Inflammatory macrophage treated with lipopolysaccharide for 1 hour (primary cell): ENCODE data around the gene ISM1.
"Not testable (repeated sequence)": the region's sequence is repeated elsewhere in the genome, so short reads cannot be mapped to it uniquely, and the experiment has no call there.

Experiments used
- DNase-seq, 2 donors: peaks; one replicate each; pipeline ENCODE4 v3.0.0-alpha.2; 2020 to 2022

ISM1 gene

DNA sequence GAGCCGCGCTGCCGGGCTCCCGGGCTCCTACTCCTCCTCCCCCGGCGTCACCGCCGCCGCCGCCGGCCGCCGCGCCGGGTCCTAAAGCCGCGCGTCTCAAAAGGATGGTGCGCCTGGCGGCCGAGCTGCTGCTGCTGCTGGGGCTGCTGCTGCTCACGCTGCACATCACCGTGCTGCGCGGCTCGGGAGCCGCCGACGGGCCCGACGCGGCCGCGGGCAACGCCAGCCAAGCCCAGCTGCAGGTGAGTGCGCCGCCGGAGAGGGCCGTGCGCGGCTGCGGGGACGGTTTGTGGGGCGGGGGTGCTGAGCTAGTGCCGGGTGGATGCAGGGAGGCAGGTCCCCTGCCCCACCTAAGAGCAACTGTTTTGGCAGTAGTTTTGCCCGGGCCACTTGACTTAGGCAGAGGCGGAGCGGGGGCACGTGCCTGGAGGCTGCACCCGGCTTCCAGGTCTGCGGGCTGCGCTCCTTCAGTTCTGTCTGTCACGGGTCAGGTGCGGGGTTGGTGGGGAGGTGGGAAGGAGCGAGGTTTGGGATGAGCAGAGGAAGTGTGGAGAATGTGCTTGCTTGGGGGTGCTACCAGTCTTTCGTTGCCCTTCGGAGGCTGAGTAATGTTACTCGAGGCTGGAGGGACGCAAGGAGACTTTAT, 722 bp downstream of the ISM1 start:
- DNase-seq, result peak; percentile 7 to 9

DNA sequence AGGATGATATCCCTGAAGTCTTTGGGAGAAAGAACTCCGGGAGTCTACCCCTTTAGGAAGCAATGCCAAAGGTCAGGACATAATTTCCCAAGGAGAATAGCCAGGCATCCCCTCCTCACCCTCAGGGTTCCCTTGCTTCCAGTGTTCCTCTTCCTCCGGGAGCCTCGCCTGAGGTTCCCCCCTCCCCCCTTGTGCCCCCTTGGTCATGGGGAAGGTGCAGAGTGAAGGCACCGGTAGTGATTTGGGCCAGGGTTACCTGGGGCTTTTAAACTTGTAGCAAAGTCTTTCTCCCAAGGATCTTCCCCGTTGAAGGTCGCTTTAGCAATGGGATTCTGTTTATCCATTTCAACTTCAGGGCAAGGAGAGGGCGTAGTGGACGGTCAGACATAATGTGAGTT, 1.2 kb downstream of the ISM1 start:
- DNase-seq, result no peak

DNA sequence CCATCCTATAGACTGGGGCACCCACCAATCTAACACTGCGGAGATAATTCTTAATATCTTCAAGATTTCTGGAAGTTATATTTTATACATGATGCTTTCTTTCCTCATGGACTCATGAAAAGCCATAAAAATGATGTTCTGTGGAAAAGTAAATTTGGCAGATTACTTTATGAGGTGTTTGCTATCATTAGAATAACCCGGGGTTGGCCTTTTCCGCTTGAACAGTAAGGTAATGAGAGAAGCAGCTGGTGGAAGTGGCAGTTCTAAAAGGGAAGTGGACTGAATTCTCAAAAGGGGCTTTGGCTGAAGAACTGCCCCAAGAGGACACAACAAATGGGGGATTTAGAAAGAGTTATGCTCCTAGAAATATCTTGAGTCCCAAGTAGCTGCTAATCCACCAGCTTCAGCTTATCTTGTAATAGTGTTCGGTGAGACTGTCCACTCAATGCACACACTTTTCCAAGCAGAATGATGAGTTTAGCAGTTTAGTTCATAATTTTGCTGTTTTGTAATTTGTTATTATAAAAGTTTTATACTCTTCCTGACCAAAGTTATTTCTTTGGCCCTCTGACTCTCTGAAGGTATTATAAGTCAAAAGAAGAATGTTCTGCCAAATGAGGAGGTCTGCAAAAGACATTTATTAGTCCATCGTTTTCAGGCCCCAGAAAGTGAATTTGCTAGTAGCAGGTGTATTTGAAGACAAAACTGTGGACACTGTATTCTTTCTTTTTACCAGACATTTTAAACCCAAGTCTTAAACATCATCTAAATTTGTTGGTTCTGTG, 2.9 kb downstream of the ISM1 start:
- DNase-seq, result no peak

DNA sequence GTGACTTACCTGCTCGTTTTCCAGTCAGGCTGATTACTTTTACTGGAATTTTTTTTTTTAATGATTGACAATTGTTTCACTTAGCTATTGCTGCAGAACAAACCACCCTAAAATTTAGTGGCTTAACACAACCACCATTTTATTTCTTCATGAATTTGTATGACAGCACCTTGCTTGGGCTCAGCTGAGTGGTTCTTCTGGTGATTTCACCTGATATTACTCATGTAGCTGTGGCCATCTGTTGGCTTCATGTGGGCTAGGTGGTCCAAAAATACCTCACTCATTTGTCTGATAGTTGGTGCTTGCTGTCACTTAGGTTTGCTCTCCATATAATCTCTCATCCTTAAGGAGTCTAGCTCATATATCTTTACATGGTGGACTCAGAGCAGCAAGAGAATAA, 5.3 kb downstream of the ISM1 start:
- DNase-seq, result no peak

DNA sequence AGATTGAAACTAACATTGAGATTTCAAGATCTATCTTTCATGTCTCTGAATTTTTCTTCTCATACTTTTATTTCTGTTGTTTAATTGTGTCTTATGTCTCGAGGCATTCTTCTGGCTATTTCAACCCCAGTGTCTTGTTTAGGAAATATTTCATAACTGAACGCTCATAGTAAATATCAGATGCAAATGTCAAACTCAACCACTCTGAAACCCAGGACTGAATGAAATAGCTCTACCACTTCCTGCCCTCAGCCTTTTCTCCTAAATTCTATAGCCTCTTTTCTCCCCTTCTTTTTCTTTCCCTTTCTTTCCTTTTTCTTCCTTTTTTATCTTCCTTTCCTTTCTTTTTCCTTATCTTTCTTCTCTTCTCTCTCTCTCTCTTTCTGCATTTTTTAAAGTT, 7.7 kb downstream of the ISM1 start:
- DNase-seq, result no peak

DNA sequence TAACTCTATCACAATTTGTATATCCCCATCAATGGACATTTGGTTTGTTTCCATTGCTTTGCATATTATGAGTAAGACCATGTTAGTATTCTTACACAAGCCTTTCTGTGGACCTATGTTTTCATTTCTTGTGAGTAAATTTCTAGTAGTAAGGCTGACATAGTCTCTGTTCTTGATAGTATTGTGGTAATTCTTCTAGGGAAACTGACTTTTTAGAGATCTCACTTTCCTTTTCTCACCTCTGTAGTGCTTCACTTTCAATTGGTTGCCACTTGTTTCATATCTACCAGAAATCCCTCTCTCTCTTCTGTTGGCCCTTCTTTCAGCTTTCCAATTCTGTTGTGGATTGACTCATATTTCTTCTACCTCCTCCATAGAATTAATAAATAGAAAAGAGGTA, 8.5 kb downstream of the ISM1 start:
- DNase-seq, result no peak

DNA sequence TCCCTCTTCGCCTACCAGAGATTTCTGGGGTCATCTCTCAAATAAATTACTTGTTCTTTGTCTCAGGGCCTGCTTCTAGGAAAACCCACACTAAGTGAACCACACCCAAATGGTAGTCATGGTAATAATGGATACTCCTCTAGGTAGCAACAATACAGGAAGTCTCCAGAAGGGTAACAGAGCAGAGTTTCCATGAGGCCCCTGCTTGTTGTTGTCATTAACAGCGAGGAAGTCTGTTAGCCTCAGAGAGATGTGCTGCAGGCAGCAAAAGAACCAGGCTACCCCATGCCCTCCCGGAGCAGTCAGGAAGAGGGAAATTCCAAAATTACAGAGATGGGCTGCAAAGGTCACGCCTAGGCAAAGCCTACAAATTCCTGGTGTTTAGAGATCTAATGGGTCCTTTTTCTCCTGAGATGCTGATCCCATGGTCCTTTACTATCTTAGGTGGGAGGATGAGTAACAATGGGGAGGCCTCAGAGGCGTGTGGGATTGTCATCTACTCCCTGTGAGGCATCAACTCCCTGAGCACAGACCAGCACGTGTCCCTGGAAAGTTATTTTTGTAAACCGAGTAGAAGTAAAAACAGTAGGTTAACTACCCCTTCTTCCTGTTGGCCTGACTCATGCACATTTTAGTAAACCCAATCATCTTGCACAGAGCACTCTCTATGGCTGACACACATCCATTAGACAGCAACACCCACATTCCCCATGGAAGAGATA, 10.1 kb downstream of the ISM1 start:
- peak; percentile 24 to 41 for DNase-seq

DNA sequence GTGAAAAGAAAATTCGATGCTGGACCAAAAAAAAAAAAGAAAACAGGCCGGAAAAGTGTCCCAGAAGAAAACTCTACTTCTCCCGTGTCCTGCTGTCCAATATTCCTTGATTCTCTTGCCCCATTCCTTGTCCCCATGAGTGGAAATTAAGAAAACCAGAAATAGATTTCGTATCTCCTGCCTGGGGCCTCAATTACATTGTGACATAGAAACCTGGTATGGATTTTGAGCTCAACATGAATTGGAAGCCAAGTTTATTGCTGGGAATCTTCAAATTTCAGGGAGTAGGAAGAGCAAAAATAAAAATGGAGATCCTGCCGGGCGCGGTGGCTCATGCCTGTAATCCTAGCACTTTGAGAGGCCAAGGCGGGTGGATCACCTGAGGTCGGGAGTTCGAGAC, 11.9 kb downstream of the ISM1 start:
- DNase-seq, result no peak

DNA sequence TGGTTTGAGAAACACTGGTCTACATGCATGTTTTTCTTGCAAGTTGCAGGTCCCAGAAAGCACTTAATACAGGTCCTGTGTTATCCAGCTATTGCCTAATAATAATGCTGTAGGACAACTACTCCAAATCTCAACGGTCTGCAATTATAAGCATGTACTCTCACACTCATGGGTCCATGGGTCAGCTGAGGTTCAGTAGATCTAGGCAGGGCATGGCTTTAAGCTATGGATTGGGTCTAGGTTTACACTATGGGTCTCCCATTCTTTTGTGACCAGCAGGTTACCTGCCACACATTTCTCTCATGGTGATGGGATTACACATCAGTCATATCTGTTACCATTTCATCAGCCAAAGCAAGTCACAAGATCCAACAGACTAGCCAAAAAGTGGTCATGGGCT, 13.9 kb downstream of the ISM1 start:
- no peak for DNase-seq

DNA sequence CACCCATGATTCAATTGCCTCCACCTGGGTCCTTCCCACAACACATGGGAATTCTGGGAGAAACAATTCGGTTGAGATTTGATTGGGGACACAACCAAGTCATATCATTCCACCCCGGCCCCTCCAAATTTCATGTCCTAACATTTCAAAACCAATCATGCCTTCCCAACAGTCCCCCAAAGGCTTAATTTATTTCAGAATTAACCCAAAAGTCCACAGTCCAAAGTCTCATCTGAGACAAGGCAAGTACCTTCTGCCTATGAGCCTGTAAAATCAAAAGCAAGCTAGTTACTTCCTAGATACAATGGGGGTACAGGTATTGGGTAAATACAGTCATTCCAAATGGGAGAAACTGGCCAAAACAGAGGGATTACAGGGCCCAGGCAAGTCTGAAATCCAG, 15.3 kb downstream of the ISM1 start:
- DNase-seq, result not testable (repeated sequence)

DNA sequence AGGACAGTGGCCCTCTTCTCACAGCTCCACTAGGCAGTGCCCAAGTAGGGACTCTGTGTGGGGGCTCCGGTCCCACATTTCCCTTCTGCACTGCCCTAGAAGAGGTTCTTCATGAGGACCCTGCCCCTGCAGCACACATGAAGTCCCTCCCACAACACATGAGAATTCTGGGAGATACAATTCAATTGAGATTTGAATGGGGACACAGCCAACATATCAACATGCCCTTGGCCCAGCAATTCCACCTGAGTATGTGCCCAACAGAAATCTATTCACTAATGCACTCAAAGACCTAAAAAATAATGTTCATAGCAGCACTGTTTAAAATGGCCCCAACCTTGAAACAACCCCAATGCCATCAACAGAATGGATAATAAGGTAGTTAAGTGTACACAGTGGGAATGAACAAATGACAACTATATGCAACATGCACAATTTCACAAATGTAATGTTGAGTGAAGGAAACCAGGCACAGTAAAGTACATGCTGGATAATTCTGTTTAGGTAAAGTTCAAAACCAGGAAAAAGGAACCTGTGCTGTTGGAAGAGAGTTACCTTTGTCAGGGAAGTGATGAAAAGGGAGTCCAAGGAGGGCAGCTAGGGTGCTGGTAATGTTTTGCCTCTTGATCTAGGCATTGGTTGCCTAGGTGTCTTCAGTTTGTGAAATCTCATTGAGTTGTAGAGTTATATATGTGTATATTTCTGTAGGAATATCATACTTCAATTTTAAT, 16.1 kb downstream of the ISM1 start:
- DNase-seq, result no peak

DNA sequence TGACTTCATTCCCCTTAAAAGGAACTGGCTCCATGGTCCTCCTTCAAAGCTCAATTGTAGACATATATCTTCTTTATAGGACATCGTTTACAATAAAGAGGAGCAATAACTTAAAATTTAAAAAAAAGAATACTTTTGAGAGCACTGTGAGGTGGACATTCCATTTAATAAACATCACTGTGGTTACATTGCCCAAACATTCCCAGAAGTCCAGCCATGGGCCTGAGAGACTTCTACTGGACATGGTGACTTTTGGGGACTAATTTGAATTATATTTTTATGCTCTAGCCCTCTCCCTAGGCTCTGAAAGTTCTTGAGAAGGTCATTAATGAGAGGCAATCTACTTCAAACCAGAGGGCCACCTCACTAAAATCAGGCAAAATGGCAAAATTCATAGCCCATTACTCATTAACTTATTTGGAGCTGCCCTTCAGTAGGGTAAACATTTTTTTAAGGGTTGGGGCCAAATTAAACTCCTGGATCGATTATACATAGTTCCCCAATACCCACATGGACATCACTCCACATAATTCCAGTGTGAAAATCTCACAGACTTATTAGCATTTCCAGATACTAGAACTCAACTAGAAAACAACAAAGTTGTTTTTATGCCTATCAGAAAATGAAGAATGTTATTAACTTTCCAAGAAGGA, 17.1 kb downstream of the ISM1 start:
- no peak for DNase-seq

DNA sequence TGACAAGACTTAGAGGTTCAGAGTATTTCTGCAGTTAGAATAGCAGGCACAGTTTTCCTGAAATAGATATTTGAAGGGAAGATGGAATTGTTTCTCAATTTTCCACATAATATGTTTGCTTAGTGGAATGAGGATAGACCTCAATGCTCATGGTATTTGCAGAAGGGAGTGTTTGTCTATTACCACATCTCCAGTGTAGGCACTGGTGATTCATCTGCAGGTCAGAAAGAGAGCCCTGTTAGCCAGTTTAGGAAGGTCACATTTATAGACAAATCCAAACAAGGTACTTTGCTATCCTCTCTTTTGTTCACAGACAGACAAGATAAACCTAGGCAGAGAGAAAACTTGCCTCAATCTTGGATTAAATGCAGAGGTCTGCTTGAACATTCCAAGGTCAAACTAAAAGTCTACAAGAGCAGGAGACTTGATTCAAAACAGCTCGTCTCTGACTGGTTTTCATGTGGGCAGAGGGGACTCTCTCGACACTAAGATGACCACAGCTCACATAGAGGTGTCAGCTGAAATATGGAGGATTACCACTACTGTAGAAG, 22.8 kb downstream of the ISM1 start:
- DNase-seq, result no peak

DNA sequence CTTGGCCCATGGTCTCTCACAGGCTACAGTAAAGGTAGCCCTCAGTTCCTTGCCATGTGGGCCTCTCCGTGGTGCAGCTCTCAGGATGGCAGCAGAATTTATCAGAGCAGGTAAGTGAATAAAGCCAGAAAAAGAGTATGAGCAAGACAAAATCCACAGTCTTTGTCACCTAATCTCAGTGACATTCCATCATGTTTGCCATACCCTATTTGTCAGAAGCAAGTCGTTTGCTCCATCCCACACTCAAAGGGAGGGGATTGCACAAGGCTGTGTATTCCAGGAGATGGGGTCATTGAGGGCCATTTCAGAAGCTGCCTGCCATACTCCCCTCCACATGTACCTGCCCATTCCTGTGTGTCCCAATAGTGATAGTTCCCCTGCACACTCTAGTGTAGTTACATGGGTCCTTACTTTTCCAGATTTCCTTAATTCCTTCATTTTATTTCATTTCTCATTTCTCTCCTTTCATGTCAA, 24.2 kb downstream of the ISM1 start:
- DNase-seq, result peak in 1 of 2 donors; percentile 14

DNA sequence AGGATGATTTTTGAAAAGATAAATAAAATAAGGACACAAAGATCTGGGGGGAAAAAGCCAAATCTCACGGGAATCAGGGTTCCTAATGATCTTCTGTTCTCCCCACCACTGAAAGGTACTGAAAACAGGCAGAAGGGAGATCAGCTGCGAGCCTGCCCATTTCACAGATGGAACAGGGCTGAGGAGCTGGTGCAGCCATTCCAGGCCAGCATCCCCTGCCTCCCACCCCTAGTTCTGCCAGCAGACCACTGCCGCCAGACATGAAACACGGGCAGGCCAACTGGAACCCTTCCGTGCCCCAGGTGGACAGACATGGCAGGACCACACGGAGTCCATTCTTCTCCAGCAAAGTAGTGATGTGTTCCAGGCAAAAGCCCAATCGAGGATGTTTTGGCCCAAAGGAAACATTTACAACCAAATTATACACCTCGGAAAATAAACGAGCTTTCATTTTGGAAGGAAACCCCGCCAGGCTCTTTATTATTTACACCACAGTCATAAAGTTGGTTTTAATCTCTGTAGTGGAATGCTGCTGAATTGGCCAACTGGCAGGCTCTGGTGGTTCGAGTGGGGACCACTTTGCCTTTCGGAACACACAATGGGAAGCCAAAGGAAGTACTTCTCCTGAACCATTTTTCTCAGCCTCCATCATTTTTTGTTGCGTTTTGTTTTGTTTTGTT, 28.2 kb downstream of the ISM1 start:
- DNase-seq, result no peak

DNA sequence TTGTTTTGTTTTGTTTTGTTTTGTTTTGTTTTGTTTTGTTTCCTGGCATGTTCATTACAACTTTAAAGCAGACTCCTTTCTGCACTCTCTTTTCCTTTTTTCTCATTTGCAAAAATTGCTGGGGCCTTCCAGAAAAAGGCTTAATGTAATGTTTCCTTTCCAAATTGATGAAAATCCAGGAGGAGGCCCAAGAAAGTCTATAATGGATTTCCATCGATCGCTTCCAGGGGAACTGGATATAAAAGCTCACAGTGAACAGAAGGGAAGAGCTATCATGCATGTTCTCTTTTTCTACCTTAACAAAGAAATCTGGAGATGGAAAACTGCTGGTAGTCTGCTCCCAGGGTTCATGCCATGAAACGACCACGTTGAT, 28.7 kb downstream of the ISM1 start:
- DNase-seq, result no peak

DNA sequence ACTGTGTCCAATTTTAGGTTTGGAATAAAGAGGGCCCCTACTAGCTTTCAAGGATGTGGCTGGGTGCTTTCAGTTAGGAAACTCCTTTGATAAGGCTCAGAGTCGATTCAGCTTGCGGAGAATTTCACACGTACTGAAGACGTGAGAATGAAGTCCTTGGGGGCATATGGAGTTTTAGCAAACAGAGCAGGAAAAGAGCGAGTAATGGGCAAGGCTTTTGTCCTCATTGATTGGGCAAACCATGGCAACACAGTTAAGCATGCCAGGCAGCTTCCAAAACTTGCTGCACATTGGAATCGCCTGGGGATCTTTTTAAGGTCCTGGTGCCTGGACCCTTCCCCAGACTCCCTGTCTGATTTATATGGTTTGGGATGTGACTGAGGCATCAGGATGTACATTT, 29.2 kb downstream of the ISM1 start:
- no peak for DNase-seq

DNA sequence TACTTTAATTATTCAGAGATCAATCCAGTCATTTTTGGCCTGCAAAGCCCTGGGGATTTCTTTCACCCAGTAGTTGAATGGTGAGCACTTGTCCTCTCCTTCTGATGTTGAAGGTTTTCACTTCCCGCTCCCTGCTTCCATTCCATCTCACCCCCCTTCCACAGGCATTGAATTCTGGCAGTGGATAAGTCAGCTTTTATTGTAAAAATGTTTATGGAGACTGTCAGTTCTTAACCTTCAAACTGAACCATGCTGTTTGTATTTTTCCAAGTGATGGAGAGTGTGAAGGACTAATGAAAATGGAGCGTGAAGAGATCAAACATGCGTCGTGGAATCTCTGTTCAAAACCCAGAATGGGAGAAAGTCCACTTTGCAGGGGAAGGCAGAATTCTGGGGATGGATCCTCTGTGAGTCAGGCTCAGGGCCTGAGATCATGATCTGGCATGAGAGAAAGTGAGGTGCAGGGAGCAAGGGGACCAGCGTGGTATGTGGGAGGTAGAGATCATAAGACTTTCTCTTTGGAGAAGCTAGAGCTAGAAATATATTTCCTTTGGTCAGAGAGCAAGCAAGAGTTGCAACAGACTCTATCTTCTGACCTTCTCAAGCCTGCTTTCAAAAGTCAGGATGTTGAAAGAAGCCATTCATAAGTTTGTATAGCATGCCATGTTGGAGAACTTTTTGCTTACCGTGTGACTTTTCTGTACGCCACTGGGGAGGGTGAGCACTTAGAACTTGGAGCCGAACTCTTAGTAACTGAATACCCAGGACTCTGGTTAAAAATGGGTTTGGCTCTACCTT, 30.2 kb downstream of the ISM1 start:
- peak; percentile 12 to 65 for DNase-seq

DNA sequence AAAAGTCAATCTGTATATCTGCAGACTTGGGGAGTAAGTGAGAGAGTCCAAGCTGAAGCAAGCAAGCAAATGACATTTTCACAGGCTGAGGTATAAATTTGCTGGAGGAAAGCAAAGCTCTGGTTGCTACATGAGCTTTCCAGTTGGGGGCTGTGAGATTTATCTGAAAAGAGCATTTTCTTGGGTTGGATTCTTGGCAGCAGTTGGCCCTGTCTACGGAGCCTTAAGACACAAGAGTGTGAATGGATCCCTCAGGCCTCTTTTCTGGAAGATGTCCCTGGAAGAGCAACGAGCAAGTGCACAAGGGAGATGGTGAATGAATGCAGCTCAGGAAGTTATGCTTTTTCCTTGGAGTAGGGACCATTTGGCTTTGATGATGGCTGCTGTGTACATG, 30.8 kb downstream of the ISM1 start:
- no peak for DNase-seq

DNA sequence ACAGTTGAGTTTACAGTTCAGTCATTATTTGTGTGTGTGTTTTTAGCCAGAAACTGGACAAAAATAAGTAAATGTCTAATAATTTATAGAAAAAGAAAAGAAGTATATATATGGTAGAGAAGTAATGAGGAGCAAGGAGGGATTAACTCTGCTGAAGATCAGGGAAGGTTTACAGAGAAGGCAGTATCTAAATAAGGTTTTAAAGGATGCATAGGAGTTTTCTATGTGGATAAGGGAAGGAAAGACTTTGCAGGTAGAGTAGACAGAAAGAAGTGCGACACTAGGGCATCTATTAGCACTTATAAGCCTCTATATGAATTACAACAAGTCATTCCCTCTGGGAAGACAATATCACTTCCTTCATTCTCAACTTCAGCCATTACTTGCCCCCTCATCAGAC, 34.3 kb downstream of the ISM1 start:
- no peak for DNase-seq

DNA sequence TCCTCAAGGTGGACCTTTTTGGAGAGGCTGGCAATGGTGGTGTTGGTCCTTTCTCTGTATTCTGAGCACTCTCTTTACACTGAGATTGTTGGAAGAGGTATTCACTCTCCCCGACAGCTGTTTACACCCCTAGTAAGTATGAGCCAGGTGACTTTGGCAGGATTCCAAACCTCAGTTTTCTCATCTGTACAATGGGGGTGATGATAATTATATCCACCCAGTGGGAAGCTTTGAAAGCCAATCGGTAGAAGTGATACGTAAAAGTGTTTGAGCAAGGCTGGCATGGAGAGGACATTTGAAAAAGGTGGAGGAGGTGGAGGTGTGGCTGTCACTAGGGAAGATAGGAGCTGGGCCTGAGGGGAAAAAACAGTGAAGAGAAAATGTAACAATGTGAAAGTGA, 35.5 kb downstream of the ISM1 start:
- DNase-seq, result no peak
